GM21360 (cell line): Measurements from ENCODE around the gene LRRC31.

ENCODE experiments used
- ATAC-seq: cut with Tn5 transposase; IDR thresholded peaks from one replicate; pipeline ENCODE4 v1.9.1; 2021; ENCODE audit warnings: mild to moderate bottlenecking, moderate library complexity; ENCODE audit not compliant: unreplicated experiment

Gene LRRC31

DNA sequence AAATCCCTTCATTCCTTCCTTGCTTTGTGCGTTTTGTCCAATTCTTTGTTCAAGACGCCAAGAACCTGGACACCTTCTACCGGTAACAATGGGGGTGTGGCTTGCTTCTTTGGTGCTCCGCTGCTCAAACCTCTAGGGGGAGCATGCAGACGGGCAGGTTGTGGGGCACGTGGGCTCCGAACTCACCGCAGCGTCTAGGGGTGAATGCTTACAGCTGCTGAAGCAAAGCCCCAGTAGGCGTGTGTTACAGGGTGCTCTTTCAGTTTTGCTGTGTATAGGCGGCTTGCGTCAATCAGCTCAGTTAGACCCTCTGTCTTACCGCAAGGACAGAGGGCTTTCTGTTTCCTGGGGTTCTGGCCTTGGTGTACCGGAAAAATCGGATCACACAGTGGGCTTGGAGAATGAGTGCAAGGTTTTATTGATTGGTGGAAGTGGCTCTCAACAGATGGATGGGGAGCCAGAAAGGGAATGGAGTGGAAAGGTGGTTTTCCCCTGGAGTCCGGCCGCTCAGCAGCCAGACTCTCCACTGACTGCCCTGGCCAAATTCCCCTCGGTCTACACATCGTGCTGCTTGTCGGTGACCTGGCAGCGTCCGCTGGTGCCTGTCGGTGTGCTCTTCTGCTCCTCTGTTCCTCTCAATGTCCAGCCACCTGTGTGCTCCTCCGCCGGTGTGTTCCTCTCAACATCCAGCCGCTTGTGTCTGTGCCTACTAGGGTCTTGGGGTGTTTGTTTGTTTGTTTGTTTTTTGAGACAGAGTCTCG, 55.8 kb downstream of the LRRC31 start:
- peak; percentile 90 for ATAC-seq

DNA sequence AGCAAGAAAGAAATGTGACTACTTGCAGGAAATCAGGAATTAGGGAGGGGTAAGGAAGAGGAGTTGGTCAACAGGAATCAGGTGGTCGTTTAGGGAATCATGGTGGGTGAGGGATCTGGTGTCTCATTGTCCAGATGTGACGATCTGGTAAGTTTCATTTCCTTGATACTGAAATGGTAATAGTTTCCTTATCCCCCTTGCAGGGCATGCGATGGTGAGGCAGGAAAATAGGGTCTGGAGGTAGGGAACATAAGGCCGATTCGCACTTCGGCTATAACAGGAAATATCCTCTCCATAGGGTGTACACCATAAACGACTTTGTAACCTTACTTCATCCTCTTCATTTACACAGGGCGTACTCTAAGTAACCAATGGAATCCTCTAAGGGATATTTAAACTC, 56.5 kb downstream of the LRRC31 start:
- no peak for ATAC-seq

DNA sequence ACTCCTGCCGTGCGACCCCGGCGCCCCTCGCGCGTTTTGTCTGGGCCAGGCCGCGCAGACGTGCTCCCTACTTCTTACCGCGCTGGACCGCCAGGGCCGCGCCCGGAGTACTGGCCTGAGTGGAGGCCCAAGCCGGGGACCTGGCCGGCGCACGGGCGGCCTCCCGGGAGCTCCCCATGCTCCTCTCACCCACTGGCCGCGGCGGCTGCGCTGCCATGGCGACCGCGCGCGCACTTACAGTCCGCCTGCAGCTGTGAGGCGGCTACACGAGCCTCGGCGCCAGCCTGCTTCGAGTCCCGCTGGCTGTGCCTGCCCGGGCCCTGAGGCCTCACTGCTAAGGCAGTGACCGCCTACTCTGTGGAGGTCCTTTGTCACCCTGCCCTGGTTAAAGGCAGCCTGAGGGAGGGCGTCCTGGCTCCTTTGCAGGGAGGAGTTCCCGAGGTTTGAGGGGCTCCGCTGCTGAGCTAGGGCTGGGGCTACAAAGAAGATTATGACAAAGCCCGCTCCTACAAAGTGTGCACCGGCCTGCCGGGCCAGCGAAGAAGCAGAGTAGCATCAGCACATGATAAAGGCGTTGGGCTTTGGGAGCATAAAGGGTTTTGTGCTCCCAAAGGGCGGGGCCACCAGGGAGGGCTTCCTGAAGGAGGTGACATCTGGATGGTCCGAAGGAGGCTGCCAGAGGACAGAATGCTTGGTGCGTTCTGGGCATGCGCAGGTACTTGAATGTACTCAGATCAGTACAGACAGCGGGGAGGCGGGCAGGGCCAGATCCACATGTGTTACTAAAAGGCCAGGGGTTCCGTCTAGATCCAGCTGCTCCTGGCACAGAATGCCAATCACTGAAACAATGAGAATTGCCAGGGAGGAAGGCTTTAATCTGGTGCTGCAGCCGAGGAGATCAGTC, 57.2 kb downstream of the LRRC31 start, which contains the start of the genes LRRC34 and LRRIQ4:
Gene LRRC34 (minus strand): TSS at position 573 of the 904 bp plus-strand sequence. CDS start 356 bp downstream, at position 217.
Gene LRRIQ4 (plus strand): TSS at position 539 of the 904 bp plus-strand sequence. CDS start 9,052 bp downstream, outside the sequence.
- ATAC-seq: peak; percentile 55

DNA sequence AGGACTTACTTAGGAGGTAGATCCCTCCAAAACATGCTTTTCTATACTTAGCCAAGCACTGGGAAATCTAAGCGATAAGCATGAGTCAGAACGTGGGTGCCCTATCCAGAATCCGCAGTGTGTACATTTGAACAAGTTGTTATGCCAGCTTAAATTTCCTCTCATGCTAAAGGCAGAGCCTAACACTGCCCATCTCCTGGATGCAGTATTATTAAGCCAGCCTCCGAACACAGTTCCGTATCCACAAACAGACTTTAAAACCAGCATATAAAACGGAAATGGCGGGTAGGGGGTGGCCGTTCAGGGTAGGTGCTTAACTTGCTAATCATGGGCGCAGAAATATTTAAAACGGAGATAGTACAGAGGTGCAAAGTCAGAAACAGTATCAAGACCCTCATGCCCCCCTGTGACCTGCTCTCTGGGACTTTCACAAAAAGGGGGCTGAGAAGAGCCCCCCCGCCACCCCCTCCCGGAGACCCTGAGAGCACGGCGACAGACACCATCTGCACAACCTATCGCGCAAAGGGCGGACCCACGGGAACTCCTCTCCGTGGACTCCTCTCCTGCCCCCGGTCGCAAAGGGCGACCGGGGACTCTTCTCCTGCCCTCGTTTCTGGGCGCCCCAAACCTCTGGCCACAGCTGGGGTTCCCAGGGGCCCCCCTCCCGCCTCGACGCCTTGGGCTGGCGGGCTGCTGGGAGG, 58.0 kb downstream of the LRRC31 start:
- ATAC-seq: peak; percentile 1

DNA sequence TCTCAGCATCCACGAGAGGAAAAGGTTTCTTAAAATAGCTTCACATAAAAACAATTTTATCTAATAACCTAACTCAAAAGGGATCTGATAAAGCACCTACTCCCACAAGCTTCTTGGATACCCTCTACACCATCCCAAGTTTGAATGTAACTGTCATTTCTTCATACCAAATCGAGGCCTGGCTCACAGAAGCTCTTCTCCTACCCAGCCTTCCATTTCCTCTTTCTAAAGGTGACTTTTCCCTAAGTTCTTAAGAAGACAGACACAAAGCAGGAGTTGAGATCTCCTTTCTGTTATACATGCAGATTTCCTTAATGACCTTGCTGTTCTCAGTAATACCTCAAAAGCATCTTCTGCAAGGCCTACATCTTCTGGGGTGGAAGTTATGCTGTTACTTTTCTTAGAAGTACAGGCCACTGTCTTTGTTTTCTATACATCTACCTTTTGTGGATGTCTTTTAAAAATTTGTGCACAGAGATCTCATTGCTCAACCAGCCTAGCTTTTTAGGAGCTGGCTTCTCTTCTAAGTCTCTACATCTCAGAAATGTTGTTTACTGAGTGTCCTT, 60.4 kb downstream of the LRRC31 start:
- ATAC-seq: no peak

DNA sequence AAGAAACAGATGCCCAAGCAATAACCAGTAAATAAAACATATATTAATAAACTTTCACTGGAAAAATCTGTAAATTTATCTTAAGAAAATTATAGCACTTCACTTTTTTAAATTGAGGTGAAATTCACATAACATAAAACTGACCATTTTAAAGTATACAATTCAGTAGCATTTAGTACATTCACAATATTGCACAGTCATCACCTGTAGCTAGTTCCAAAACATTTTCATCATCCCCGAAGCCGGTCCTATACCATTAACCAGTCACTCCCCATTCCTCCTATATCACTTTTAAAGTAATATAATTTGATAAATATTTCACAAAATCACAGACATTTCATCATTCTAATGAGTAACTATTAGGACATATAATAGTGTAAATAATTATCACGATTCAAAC, 65.1 kb downstream of the LRRC31 start:
- ATAC-seq: no peak

DNA sequence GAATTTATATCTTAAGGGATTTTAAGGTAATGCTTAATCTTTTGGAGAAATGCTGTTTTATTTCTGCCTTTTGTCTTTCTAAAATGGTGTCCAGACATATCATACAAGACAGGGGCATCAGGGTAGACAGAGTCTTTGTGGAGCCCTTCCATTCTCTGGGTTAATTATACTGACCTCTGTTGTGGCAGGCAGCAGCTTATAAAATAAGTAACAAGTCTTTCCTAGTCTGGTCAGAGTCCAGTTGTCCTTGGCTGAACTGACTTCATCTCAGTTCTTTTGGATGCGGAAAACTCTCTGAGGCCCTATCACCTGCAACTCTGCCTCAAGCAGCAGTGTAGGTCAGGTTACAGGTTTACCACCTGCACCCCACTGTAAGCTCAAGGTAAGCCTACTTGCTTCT, 77.4 kb downstream of the LRRC31 start:
- ATAC-seq: no peak

DNA sequence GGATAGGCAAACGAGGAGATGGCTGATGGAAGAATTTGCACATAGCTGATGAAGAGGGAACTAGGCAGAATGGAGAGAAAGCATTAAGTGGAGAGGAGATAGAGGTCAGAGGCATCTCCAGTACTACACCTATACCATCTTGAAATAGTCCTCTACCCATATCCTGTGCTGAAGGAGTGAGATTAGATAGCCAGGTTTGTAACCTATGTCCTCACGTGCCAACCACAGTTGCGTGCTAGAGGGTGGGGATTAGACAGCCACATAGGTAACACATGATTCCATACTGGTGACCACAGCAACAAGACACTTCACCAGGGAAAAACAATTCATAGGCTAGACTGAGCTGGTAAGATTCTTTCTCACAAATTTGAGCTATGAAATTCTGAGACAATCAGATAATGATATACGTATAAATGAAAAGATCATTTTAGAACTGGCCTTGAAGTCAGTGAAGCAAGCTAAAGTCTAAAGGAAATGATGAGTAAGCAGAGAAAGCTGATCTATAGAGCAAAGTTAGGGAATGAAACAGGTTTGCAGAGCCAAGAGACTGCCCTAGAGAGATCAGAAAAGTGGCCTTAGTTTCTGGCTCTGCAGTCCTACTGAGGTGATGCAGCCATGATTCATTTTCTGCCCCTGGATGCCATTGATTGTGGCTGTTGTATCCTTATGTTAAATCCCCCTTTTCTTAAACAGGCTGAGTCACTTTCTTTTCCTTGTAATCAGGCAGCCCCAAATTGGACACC, 78.9 kb downstream of the LRRC31 start:
- no peak for ATAC-seq

DNA sequence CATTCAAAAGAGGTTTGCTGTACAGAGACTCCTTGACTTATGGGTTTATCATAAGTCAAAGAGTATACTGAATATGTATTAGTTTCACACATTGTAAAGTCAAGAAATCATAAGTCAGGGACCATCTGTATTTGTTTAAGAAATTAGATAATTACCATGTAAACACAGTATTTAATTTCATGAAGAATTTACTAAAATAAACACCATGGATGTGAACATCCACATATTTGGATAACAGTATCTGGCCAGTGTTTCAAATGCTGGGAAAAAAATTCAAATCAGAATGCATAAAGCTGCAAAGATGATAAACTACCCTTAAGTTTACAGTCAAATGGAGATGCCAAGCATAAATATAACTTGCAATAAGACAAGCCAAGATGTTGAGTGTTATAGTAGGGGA, 79.5 kb downstream of the LRRC31 start:
- no peak for ATAC-seq
